Pancreas (tissue), 10 donors: ENCODE measurements around the gene LRRFIP2. TPM values are rescaled to one million over a fixed set of nuclear protein-coding genes. Genes with fewer than 3 reads are reported as not detected.

Experiments used
- ATAC-seq, 4 donors: fragments of 200-7000 bp; cut with Tn5 transposase; one replicate each; pipeline versions ENCODE4 v1.8.0 to v1.9.1; 2020; ENCODE audit warnings: mild to moderate bottlenecking in 4 of 4, moderate library complexity in 4 of 4
- DNase-seq, 6 donors: peaks; one replicate each; pipeline ENCODE4 v3.0.0-alpha.2; 2020
- FAIRE-seq: peaks from 2 replicates; lab custom pipeline; 2012; peaks lifted over from hg19 to GRCh38; lab: Jason Lieb, UNC
- H3K27ac ChIP-seq, 4 donors: fragments of 200-600 bp; sonication (generic); 1 replicate in 3 of 4; 2 replicates in 1 of 4; pipeline versions ENCODE4 v1.5.0 to v1.8.0; 2020
- H3K27me3 ChIP-seq, 4 donors: fragments of 200-600 bp; one replicate each; pipeline ENCODE4 v1.8.0; 2021
- H3K36me3 ChIP-seq, 3 donors: fragments of 200-600 bp; sonication (generic) in 1 of 3; one replicate each; pipeline versions ENCODE4 v1.5.0 to v1.8.0; 2020 to 2021
- H3K4me1 ChIP-seq, 3 donors: fragments of 200-600 bp; one replicate each; pipeline ENCODE4 v1.8.0; 2021
- H3K4me3 ChIP-seq, 4 donors: fragments of 200-600 bp; sonication (generic) in 2 of 4; one replicate each; pipeline versions ENCODE4 v1.5.0 to v1.8.0; 2020 to 2021
- H3K9me3 ChIP-seq, 4 donors: fragments of 200-600 bp; one replicate each; pipeline ENCODE4 v1.8.0; 2021
- CTCF ChIP-seq, 4 donors: fragments of 200-600 bp; sonication (generic) in 3 of 4; IDR thresholded peaks; one replicate each; pipeline versions ENCODE4 v1.5.0 to v1.8.0; 2021; ENCODE audit warnings: antibody characterized with exemption in 4 of 4
- WGBS, 2 donors: extraction: QIAGEN DNeasy Blood & Tissue Kit; methylation state at CpG; one replicate each; pipeline ENCODE4 v1.1.7; 2013; 5-methylcytosine and 5-hydroxymethylcytosine counted together
- intact Hi-C, 3 donors: fragments of 100-400 bp; cut with DNase I; formaldehyde crosslinking; loops; one replicate each; pipeline versions ENCODE4 v1.11.1 to v1.14.2; 2022
- polyA plus RNA-seq, 2 donors: library from polyadenylated mRNA; stranded (reverse); fragments of 200-250 nt; gene quantifications; one replicate each; pipeline ENCODE4 v1.2.3, GENCODE V29; 2013
- total RNA-seq, 6 donors: library from RNA; stranded (reverse); fragmentation: NEBNext Ultra II Directional in 4 of 6; extraction: Animal tissue kit (Norgen Biotek cat#: 25700) in 4 of 6; gene quantifications; one replicate each; pipeline versions ENCODE4 v1.2.1 to v1.2.4, GENCODE V29; 2021 to 2023
- donor health status: healthy with polysubstance abuse.
- donor health status: DM: no; HTN: no; CAD: no; lungs with moderate emphysema.
- donor health status: DM: no; HTN: no; CAD: no.
- donor health status: control.
- donor health status: control.
- donor health status: Bipolar disorder and iron deficiency.
- donor health status: DM: yes; HTN: yes; CAD: no.
- donor health status: DM: no; HTN: no; CAD: no.
- donor health status: DM: no; HTN: no; CAD: no.
- donor health status: DM: yes; HTN: yes; CAD: no.

Gene LRRFIP2
- total and polyA plus RNA-seq, 8 donors = 14.6 to 35.7 (median 21.8) TPM

DNA sequence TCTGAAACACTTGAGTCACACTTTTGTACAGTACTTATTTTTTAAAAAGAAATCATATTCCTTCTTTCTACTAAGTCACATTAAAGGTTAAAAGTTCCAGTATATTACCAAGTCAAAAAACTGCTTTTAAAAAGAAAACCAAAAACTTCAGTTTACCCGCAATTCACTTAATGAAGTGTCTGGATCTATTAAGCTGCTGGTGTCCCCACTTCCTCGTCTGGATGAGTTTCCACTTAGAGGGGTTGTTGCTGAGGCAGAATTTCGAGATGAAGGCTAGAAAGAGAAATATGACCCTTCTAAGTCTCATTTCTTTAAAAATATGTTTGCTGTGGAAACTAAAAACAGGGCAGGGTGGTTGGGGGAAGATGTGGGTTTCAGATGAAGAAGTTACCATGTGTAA, 79.7 kb downstream of the LRRFIP2 start:
- Histone ChIP-seq H3K4me1 (peaks cover 0 to 11% (median 8%) of the 10 kb centered on the region in 3 donors), H3K27me3 (no peaks in the 10 kb centered on the region), H3K36me3 (peaks cover 0 to 3% (median 0%) of the 10 kb centered on the region in 3 donors), H3K27ac (no peak overlapping the region), H3K9me3 (no peaks in the 10 kb centered on the region), H3K4me3 (no peak overlapping the region)
- FAIRE-seq (no peak), DNase-seq (no peak), ATAC-seq (no peak)
- no peak for TF ChIP-seq CTCF (IDR thresholded peaks at IDR 0.05)
- WGBS, 2 donors = 84 to 87% methylated on average over 3 of the region's 3 CpGs
- intact Hi-C loops = no loop called here

- no peak for TF ChIP-seq CTCF (IDR thresholded peaks at IDR 0.05)
- no peak for DNase-seq
- H3K27ac ChIP-seq = no peak overlapping the region
- peaks cover 0 to 5% (median 0%) of the 10 kb centered on the region in 3 donors for H3K36me3 ChIP-seq
- H3K4me1 ChIP-seq = peaks cover 0 to 11% (median 8%) of the 10 kb centered on the region in 3 donors
- no peaks in the 10 kb centered on the region for H3K9me3 ChIP-seq
- intact Hi-C loops = no loop called here
- H3K27me3 ChIP-seq = no peaks in the 10 kb centered on the region
- H3K4me3 ChIP-seq = no peak overlapping the region
- FAIRE-seq = no peak
- 96 to 100% methylated on average over 2 of the region's 2 CpGs for WGBS, 2 donors
- ATAC-seq = no peak
Observed at GRCh38 chr3:37093481-37093880, 80.9 kb downstream of the LRRFIP2 start.

- no peaks in the 10 kb centered on the region for H3K9me3 ChIP-seq
- ATAC-seq (no peak), DNase-seq (no peak), FAIRE-seq (no peak)
- peaks cover 0 to 5% (median 0%) of the 10 kb centered on the region in 3 donors for H3K36me3 ChIP-seq
- TF ChIP-seq CTCF (IDR thresholded peaks at IDR 0.05) = no peak
- no peaks in the 10 kb centered on the region for H3K27me3 ChIP-seq
- H3K4me1 ChIP-seq = peaks cover 0 to 11% (median 3%) of the 10 kb centered on the region in 3 donors
- H3K4me3 ChIP-seq = no peak overlapping the region
- WGBS, 2 donors = 96 to 99% methylated on average over 3 of the region's 3 CpGs
- no peak overlapping the region for H3K27ac ChIP-seq
- intact Hi-C loops = no loop called here
Observed at GRCh38 chr3:37092484-37092883, 81.9 kb downstream of the LRRFIP2 start.

- DNase-seq (no peak), ATAC-seq (no peak), FAIRE-seq (no peak)
- Histone ChIP-seq H3K9me3 (no peaks in the 10 kb centered on the region), H3K4me3 (no peak overlapping the region), H3K27ac (no peak overlapping the region), H3K27me3 (no peaks in the 10 kb centered on the region), H3K36me3 (peaks cover 0 to 5% (median 0%) of the 10 kb centered on the region in 3 donors), H3K4me1 (no peaks in the 10 kb centered on the region)
- 96 to 98% methylated on average over 2 of the region's 2 CpGs for WGBS, 2 donors
- no peak for TF ChIP-seq CTCF (IDR thresholded peaks at IDR 0.05)
- intact Hi-C loops = no loop called here
Observed at GRCh38 chr3:37087870-37088269, 86.5 kb downstream of the LRRFIP2 start.

- FAIRE-seq (no peak), ATAC-seq (no peak), DNase-seq (no peak)
- Histone ChIP-seq H3K4me3 (no peak overlapping the region), H3K4me1 (no peaks in the 10 kb centered on the region), H3K9me3 (no peaks in the 10 kb centered on the region), H3K27ac (no peak overlapping the region), H3K36me3 (peaks cover 0 to 5% (median 0%) of the 10 kb centered on the region in 3 donors), H3K27me3 (no peaks in the 10 kb centered on the region)
- TF ChIP-seq CTCF (IDR thresholded peaks at IDR 0.05) = no peak
- 96 to 97% methylated on average over 6 of the region's 6 CpGs for WGBS, 2 donors
- intact Hi-C loops = no loop called here
Observed at GRCh38 chr3:37086918-37087317, 87.5 kb downstream of the LRRFIP2 start.
